ENCODE data around the gene BABAM1. TPM values are rescaled to one million over a fixed set of nuclear protein-coding genes. Genes with fewer than 3 reads are reported as not detected.

BABAM1 gene
- total and polyA plus RNA-seq, 9 of the 15 experiments (the other 6 are each of a cell fraction or from before 2014, with no cell fraction given) = 14.7 to 160 (median 113) TPM

- Histone ChIP-seq H3K4me1 (replicated peaks in 1 of 2; ENCODE audit: control insufficient read depth in 2 of 2, insufficient read depth in 2 of 2, low read length in 2 of 2) (peaks cover 26 to 60% of the 10 kb centered on the region in 2 experiments; a peak in 4 of 5 replicates), H3K4me2 (ENCODE audit: insufficient read depth, low read length) (peak within 1 kb of the TSS; percentile 73), H3K4me3 (peak within 1 kb of the TSS; percentile 59), H3K79me2 (ENCODE audit: control insufficient read depth, insufficient read depth, low read length) (peaks cover 31% of the 10 kb centered on the region), H3K9ac (ENCODE audit: insufficient read depth in 1 of 2, low read depth in 2 of 2, low read length in 2 of 2) (peak within 1 kb of the TSS; percentile 60 to 93; a peak in 3 of 4 replicates), H2AFZ (ENCODE audit: low read depth, low read length) (peak within 1 kb of the TSS; percentile 84), H3K36me3 (ENCODE audit: control insufficient read depth, insufficient read depth, low read length) (peaks cover 18% of the 10 kb centered on the region), H3K9me3 (replicated peaks; ENCODE audit: control insufficient read depth, insufficient read depth, low read depth, low read length) (no peaks in the 10 kb centered on the region; the same call in 1 of the 2 replicates), H3K27me3 (ENCODE audit: control insufficient read depth in 2 of 2, insufficient read depth in 2 of 2, low read length in 2 of 2) (no peaks in the 10 kb centered on the region), H3K9me1 (ENCODE audit: control insufficient read depth, insufficient read depth, low read length) (no peaks in the 10 kb centered on the region), H3K27ac (ENCODE audit: extremely low read depth, low read depth, low read length) (peak within 1 kb of the TSS; percentile 77), H4K20me1 (replicated peaks; ENCODE audit: control insufficient read depth, insufficient read depth, low read length) (no peaks in the 10 kb centered on the region)
- BruUV-seq (replicated peaks) = no TSS peak
- WGBS (ENCODE audit: insufficient coverage, low coverage, missing lambda C conversion rate) = under 1% methylated on average over 44 of the region's 52 CpGs
- CTCF ChIA-PET (ENCODE audit: low intra/inter-chr PET ratio) = interaction anchor here (1.1 kb wide), 1 partner anchor 10 kb away, joined by 6 read pairs; no protein-coding TSS in a partner anchor
- POLR2A ChIA-PET = interaction anchor here (0.6 to 1.6 kb wide), 8 partner anchors 9 to 496 kb away, joined by 3 to 5 read pairs (median 4); partner anchors contain the start of gene BABAM1
- peak; percentile 92 to 98 (median 96) for DNase-seq (ENCODE audit: extremely low read depth in 1 of 4, low spot score in 3 of 4)
- peak; percentile 92 for ATAC-seq
- in situ Hi-C loops (cut with MboI) (no loop called here), intact Hi-C loops (cut with micrococcal nuclease) (no loop called here)
- peak; percentile 94 for FAIRE-seq
- TF ChIP-seq KAT8 (IDR thresholded peaks at IDR 0.05; ENCODE audit: low read depth) (no peak), SIN3A (IDR thresholded peaks at IDR 0.05; ENCODE audit: borderline replicate concordance in 2 of 2, control insufficient read depth in 1 of 2, low read depth in 2 of 2, low read length in 2 of 2) (0 out of 4 replicates have a peak, but pooled peaks of 1 of the 2 experiments have one; percentile 21), PBX2 (CRISPR knock-in tag; IDR thresholded peaks at IDR 0.05; ENCODE audit: low read depth) (peak; percentile 95), PBX2 (tag; conservative IDR thresholded peaks at IDR 0.05; ENCODE audit: low read depth) (peak; percentile 97), PCBP1 (IDR thresholded peaks at IDR 0.05; ENCODE audit: low read depth, low read length, poor library complexity, severe bottlenecking) (peak; percentile 87), BRD9 (IDR thresholded peaks at IDR 0.05; ENCODE audit: low read depth, partially characterized antibody) (no peak), SMARCE1 (IDR thresholded peaks at IDR 0.05) (no peak), HMGN3 (IDR thresholded peaks at IDR 0.05; ENCODE audit: borderline replicate concordance, extremely low read depth, insufficient read length, low read depth, low read length) (peak; percentile 68), GMEB1 (CRISPR knock-in tag; IDR thresholded peaks at IDR 0.05) (peak; percentile 64), NONO (IDR thresholded peaks at IDR 0.05; ENCODE audit: low read depth in 2 of 2, low read length in 1 of 2) (peak in 1 of 2 experiments; percentile 69; a peak in 1 of 4 replicates), THRA (IDR thresholded peaks at IDR 0.05) (no peak), ZNF780A (CRISPR knock-in tag; IDR thresholded peaks at IDR 0.05) (no peak), RFX1 (IDR thresholded peaks at IDR 0.05) (no peak), TBP (optimal IDR thresholded peaks at IDR 0.05; ENCODE audit: low read depth, low read length) (peak; percentile 37), TAL1 (IDR thresholded peaks at IDR 0.05) (no peak)
Observed at GRCh38 chr19:17303167-17303939, 36.1 kb downstream of the BABAM1 start, which contains the start of gene ABHD8. Gene ABHD8 (minus strand): TSS chr19:17303425. CDS start chr19:17301616, 1,809 bp downstream.

All from K562 (cell line).